ENCODE results near the gene ANO1.
"Not testable (repeated sequence)": the region's sequence is repeated elsewhere in the genome, so short reads cannot be mapped to it uniquely, and the experiment has no call there.

The ANO1 gene

GRCh38 chr11:70034740-70035365 is 43.3 kb upstream of the ANO1 start:
- no peak overlapping the region for H3K4me2 ChIP-seq

GRCh38 chr11:70035665-70036064 is 42.5 kb upstream of the ANO1 start:
- not testable (repeated sequence) for H3K36me3 ChIP-seq, H3K27ac ChIP-seq, H3K27me3 ChIP-seq, H4K20me1 ChIP-seq, H3K4me2 ChIP-seq, H3K4me3 ChIP-seq, H3K9ac ChIP-seq
- H3K4me1 ChIP-seq = peaks cover 10% of the 10 kb centered on the region
- H3K9me3 ChIP-seq = peaks cover 38% of the 10 kb centered on the region

More at GRCh38 chr11:70034740-70035365, 43.3 kb upstream of the ANO1 start:
- Histone ChIP-seq H3K27ac (no peak overlapping the region), H3K9ac (no peak overlapping the region), H3K9me3 (peaks cover 30% of the 10 kb centered on the region), H3K27me3 (no peaks in the 10 kb centered on the region), H3K4me3 (no peak overlapping the region), H4K20me1 (no peaks in the 10 kb centered on the region), H3K36me3 (0 out of 2 replicates have a peak, but pooled peaks cover 8% of the 10 kb centered on the region), H3K4me1 (peaks cover 17% of the 10 kb centered on the region)
- TF ChIP-seq Cebpa-rat (IDR thresholded peaks at IDR 0.05) = no peak

GRCh38 chr11:70036971-70037882 is 40.9 kb upstream of the ANO1 start:
- H3K4me1 ChIP-seq = 0 out of 2 replicates have a peak, but pooled peaks cover 4% of the 10 kb centered on the region
- no peaks in the 10 kb centered on the region for H4K20me1 ChIP-seq
- H3K4me2 ChIP-seq = no peak overlapping the region
- H3K9me3 ChIP-seq = peaks cover 53% of the 10 kb centered on the region
- H3K36me3 ChIP-seq = 0 out of 2 replicates have a peak, but pooled peaks cover 8% of the 10 kb centered on the region
- no peak for TF ChIP-seq Cebpa-rat (IDR thresholded peaks at IDR 0.05)
- no peak overlapping the region for H3K4me3 ChIP-seq
- H3K9ac ChIP-seq = no peak overlapping the region
- H3K27ac ChIP-seq = no peak overlapping the region
- no peaks in the 10 kb centered on the region for H3K27me3 ChIP-seq

GRCh38 chr11:70038034-70038834 is 39.9 kb upstream of the ANO1 start:
- Histone ChIP-seq H3K27me3 (no peaks in the 10 kb centered on the region), H3K36me3 (0 out of 2 replicates have a peak, but pooled peaks cover 8% of the 10 kb centered on the region), H3K9me3 (peaks cover 63% of the 10 kb centered on the region)

GRCh38 chr11:70040452-70040851 is 37.7 kb upstream of the ANO1 start:
- Histone ChIP-seq H3K27ac (no peak overlapping the region), H3K36me3 (0 out of 2 replicates have a peak, but pooled peaks cover 8% of the 10 kb centered on the region), H3K4me1 (no peaks in the 10 kb centered on the region), H3K9ac (no peak overlapping the region), H4K20me1 (no peaks in the 10 kb centered on the region), H3K27me3 (no peaks in the 10 kb centered on the region), H3K4me3 (no peak overlapping the region), H3K9me3 (peaks cover 75% of the 10 kb centered on the region), H3K4me2 (no peak overlapping the region)
- no peak for TF ChIP-seq Cebpa-rat (IDR thresholded peaks at IDR 0.05)

More at GRCh38 chr11:70038034-70038834, 39.9 kb upstream of the ANO1 start:
- H3K4me1 ChIP-seq = 0 out of 2 replicates have a peak, but pooled peaks cover 4% of the 10 kb centered on the region
- TF ChIP-seq Cebpa-rat (IDR thresholded peaks at IDR 0.05) = no peak
- no peak overlapping the region for H3K4me2 ChIP-seq
- H3K27ac ChIP-seq = no peak overlapping the region
- no peaks in the 10 kb centered on the region for H4K20me1 ChIP-seq
- no peak overlapping the region for H3K9ac ChIP-seq
- no peak overlapping the region for H3K4me3 ChIP-seq

- H3K4me2 ChIP-seq = no peak overlapping the region
- no peak overlapping the region for H3K4me3 ChIP-seq
- no peaks in the 10 kb centered on the region for H4K20me1 ChIP-seq
- H3K9me3 ChIP-seq = peaks cover 80% of the 10 kb centered on the region
- no peak overlapping the region for H3K9ac ChIP-seq
- no peak overlapping the region for H3K27ac ChIP-seq
- 0 out of 2 replicates have a peak, but pooled peaks cover 8% of the 10 kb centered on the region for H3K36me3 ChIP-seq
- no peaks in the 10 kb centered on the region for H3K27me3 ChIP-seq
- no peaks in the 10 kb centered on the region for H3K4me1 ChIP-seq
- TF ChIP-seq Cebpa-rat (IDR thresholded peaks at IDR 0.05) = no peak
Measured at GRCh38 chr11:70040869-70041501, 37.1 kb upstream of the ANO1 start.

- Histone ChIP-seq H3K4me3 (no peak overlapping the region), H3K9ac (no peak overlapping the region), H4K20me1 (no peaks in the 10 kb centered on the region), H3K27ac (no peak overlapping the region), H3K4me1 (no peaks in the 10 kb centered on the region), H3K27me3 (no peaks in the 10 kb centered on the region), H3K36me3 (0 out of 2 replicates have a peak, but pooled peaks cover 2% of the 10 kb centered on the region), H3K9me3 (peaks cover 63% of the 10 kb centered on the region), H3K4me2 (no peak overlapping the region)
- no peak for TF ChIP-seq Cebpa-rat (IDR thresholded peaks at IDR 0.05)
Measured at GRCh38 chr11:70043482-70043881, 34.6 kb upstream of the ANO1 start.

GRCh38 chr11:70046089-70046488 is 32.0 kb upstream of the ANO1 start:
- no peak for TF ChIP-seq Cebpa-rat (IDR thresholded peaks at IDR 0.05)
- peaks cover 38% of the 10 kb centered on the region for H3K9me3 ChIP-seq
- H4K20me1 ChIP-seq = no peaks in the 10 kb centered on the region
- peaks cover under 1% of the 10 kb centered on the region; the same call in 1 of the 2 replicates for H3K4me1 ChIP-seq
- H3K27me3 ChIP-seq = no peaks in the 10 kb centered on the region
- H3K9ac ChIP-seq = no peak overlapping the region
- no peak overlapping the region for H3K4me2 ChIP-seq
- no peaks in the 10 kb centered on the region for H3K36me3 ChIP-seq
- no peak overlapping the region for H3K4me3 ChIP-seq
- H3K27ac ChIP-seq = no peak overlapping the region
